AG04450 (cell line): ENCODE measurements around the gene ANKRD26. TPM values are rescaled to one million over a fixed set of nuclear protein-coding genes. Genes with fewer than 3 reads are reported as not detected.

Experiments used
- CTCF ChIA-PET: fragments of 300-600, 350-600 bp; formaldehyde crosslinking; extraction: SDS; loops from one replicate; lab custom pipeline; 2022; ENCODE audit warnings: antibody characterized with exemption, inconsistent platforms; lab: Charles Lee
- POLR2A ChIA-PET: fragments of 350-600 bp; formaldehyde crosslinking; extraction: SDS; loops from one replicate; lab custom pipeline; 2021; ENCODE audit warnings: antibody characterized with exemption, inconsistent platforms; lab: Yijun Ruan, JAX
- DNase-seq: peaks from one replicate; pipeline ENCODE4 v3.0.0-alpha.2; 2011; ENCODE audit warnings: low read depth, low spot score
- H3K27ac ChIP-seq: one replicate; pipeline ENCODE4 v1.5.1; 2012; ENCODE audit warnings: low read depth, low read length, control low read depth
- H3K27me3 ChIP-seq: one replicate; pipeline ENCODE4 v1.6.0; 2012; ENCODE audit warnings: low read length; ENCODE audit not compliant: control insufficient read depth, insufficient read depth
- H3K4me3 ChIP-seq: 2 replicates; pipeline ENCODE4 v1.5.1; 2011; ENCODE audit warnings: mild to moderate bottlenecking, low read depth, low read length, control low read depth
- H3K9me3 ChIP-seq: 2 replicates; pipeline ENCODE4 v1.5.1; 2012; ENCODE audit warnings: low read length; ENCODE audit not compliant: control insufficient read depth, insufficient read depth
- polyA plus RNA-seq: library from polyadenylated mRNA; depleted of rRNA; stranded (reverse); fragments of >200 nt; gene quantifications from 2 replicates; pipeline ENCODE4 v1.2.3, GENCODE V29; 2011
- TF ChIP-seq, protein P1 (sequence below): IDR thresholded peaks from 2 replicates; pipeline ENCODE4 v1.5.1; 2011; ENCODE audit warnings: low read depth, low read length, control low read depth, inconsistent platforms

Gene ANKRD26
- polyA plus RNA-seq, 1 experiment = 3.6 TPM

DNA sequence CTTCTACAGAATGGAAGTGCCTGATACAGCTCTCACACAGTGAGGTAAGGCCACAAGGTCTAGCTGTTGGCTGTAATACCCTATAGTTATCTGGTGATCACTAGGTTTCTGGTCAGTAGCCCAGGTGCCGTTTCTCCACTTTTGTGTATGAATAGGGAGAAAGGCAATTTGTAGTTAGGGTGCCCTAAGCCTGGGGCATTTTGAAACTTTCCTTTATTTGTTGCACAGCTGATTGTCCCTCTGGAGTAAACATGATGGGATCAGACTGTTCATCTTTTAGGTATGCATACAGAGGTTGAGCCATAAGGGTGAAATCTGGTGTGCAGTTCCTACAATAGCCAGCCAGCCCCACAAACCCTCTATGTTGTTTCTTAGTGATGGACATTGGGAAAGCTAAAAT is 112.4 kb downstream of the ANKRD26 start:
- H3K27me3 ChIP-seq = no peaks in the 10 kb centered on the region
- H3K27ac ChIP-seq = no peak overlapping the region
- no peak overlapping the region for H3K4me3 ChIP-seq
- POLR2A ChIA-PET = interaction anchor here (0.6 kb wide), 1 partner anchor 316 kb away, joined by 4 read pairs; no protein-coding TSS in a partner anchor
- DNase-seq = no peak
- no peaks in the 10 kb centered on the region for H3K9me3 ChIP-seq
- TF ChIP-seq, protein P1, sequence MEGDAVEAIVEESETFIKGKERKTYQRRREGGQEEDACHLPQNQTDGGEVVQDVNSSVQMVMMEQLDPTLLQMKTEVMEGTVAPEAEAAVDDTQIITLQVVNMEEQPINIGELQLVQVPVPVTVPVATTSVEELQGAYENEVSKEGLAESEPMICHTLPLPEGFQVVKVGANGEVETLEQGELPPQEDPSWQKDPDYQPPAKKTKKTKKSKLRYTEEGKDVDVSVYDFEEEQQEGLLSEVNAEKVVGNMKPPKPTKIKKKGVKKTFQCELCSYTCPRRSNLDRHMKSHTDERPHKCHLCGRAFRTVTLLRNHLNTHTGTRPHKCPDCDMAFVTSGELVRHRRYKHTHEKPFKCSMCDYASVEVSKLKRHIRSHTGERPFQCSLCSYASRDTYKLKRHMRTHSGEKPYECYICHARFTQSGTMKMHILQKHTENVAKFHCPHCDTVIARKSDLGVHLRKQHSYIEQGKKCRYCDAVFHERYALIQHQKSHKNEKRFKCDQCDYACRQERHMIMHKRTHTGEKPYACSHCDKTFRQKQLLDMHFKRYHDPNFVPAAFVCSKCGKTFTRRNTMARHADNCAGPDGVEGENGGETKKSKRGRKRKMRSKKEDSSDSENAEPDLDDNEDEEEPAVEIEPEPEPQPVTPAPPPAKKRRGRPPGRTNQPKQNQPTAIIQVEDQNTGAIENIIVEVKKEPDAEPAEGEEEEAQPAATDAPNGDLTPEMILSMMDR = no peak
- CTCF ChIA-PET = no interaction called here

DNA sequence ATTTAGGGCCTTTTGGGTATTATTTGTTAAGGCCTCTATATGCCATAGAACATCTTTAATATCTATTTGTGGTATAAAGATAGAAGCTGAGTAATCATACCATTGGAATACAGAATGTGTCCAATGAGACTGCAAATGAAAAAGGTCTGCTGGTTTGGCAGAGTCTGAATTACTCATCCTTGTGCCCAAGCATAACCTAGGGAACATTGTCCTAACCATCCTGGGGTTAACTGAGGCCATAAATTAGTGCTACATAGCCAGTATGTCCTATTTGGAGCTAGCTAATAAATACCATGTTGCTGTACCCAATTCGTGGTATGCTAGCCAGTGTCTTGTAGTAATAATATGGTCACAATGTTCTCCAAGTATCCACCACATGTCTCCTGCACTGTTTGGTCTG is 117.1 kb downstream of the ANKRD26 start:
- TF ChIP-seq, protein P1 = no peak
- Histone ChIP-seq H3K27me3 (no peaks in the 10 kb centered on the region), H3K27ac (no peak overlapping the region), H3K9me3 (no peaks in the 10 kb centered on the region), H3K4me3 (no peak overlapping the region)
- ChIA-PET CTCF (no interaction called here), POLR2A (no interaction called here)
- DNase-seq = no peak

DNA sequence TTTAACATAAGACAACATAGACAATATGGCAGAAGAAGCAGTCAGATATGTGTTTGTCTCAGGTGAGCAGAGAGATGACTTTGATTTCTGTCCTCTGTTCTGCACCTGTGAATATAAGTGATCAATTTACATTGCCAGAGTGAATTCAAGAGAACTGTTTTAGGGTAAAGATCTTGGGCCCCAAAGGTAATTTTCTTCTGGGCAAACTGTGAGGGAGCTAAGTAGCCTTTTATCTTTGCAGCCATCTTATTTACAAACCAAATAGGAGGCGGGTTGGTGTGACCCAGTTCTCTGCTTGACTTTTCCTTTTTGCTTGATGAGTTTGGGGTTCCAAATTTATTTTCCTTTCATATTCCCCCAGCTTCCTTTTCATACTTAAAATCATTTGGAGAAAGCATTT is 118.2 kb downstream of the ANKRD26 start:
- ChIA-PET CTCF (no interaction called here), POLR2A (no interaction called here)
- no peak overlapping the region for H3K4me3 ChIP-seq
- no peaks in the 10 kb centered on the region for H3K27me3 ChIP-seq
- TF ChIP-seq, protein P1 = no peak
- H3K9me3 ChIP-seq = no peaks in the 10 kb centered on the region
- DNase-seq = no peak
- no peak overlapping the region for H3K27ac ChIP-seq

DNA sequence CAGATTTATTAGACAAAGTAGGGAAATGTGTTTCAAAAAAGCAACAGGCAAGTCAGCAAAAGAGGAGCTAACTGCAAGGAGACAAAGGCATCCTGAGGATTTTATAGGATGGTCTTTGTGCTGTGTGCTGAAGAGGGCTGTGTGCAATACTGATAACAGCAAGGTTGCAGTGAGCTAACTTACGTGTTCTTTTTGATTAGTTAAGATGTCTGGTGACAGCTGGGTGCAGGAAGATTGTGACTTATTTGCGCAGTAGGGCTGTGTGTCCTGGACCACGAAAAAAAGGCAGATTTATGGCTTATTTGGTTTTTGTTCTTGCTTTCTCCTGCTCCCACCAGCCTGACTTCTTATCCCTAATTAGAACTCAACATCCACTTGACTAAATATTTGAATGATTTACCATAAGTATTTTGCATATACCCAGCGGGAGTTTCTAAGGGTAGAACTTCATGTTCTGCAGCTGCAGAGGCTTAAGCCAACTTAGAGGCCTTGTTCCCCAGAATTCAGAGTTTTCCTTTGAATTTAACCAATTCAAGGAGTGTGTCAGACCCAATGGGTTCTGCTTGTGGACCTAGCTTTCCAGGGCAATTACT is 119.0 kb downstream of the ANKRD26 start:
- no peaks in the 10 kb centered on the region for H3K27me3 ChIP-seq
- ChIA-PET POLR2A (no interaction called here), CTCF (no interaction called here)
- no peak for DNase-seq
- H3K4me3 ChIP-seq = no peak overlapping the region
- TF ChIP-seq, protein P1 = no peak
- no peak overlapping the region for H3K27ac ChIP-seq
- H3K9me3 ChIP-seq = no peaks in the 10 kb centered on the region

DNA sequence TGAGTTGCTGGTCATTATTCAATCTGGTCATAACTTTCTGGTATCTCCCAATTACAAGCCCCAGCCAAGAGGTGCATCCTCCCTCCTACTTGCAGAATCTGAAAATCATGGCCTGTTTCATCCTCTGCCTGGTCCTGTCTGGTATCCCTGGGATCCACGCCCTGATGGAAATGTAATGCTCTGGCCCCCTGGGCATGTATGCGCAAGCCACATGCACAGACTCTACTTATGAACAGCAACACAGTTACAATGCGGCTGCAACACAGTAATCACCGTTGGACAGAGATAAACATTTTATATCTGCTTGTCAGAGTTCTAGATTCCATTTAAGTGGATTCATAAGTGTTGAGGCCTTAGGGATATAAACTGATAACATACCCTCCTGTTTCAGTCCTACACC is 121.8 kb downstream of the ANKRD26 start:
- TF ChIP-seq, protein P1 = no peak
- ChIA-PET CTCF (no interaction called here), POLR2A (no interaction called here)
- no peak for DNase-seq
- Histone ChIP-seq H3K27me3 (no peaks in the 10 kb centered on the region), H3K27ac (no peak overlapping the region), H3K9me3 (no peaks in the 10 kb centered on the region), H3K4me3 (no peak overlapping the region)
